RWPE2 (cell line): Measurements from ENCODE around the gene GRB14.

Experiments used
- ATAC-seq: fragments of 200-7000 bp; cut with Tn5 transposase; 3 replicates; pipeline ENCODE4 v1.9.1; 2021; ENCODE audit warnings: low read depth
- DNase-seq: peaks from one replicate; pipeline ENCODE4 v3.0.0-alpha.2; 2020; ENCODE audit warnings: low spot score
- H3K27ac ChIP-seq: fragments of 450-650 bp; 2 replicates; pipeline ENCODE4 v1.5.1; 2017; ENCODE audit warnings: mild to moderate bottlenecking; ENCODE audit not compliant: poor library complexity, severe bottlenecking
- H3K27me3 ChIP-seq: fragments of 250-450 bp; sonication (Bioruptor Pico); 2 replicates; pipeline ENCODE4 v1.5.1; 2021; ENCODE audit warnings: mild to moderate bottlenecking, moderate library complexity; ENCODE audit not compliant: insufficient read depth, poor library complexity, severe bottlenecking
- H3K36me3 ChIP-seq: fragments of 250-450 bp; sonication (Bioruptor Pico); 2 replicates; pipeline ENCODE4 v1.5.1; 2020; ENCODE audit warnings: low read depth, mild to moderate bottlenecking, moderate library complexity
- H3K4me1 ChIP-seq: fragments of 250-450 bp; sonication (Bioruptor Pico); 2 replicates; pipeline ENCODE4 v1.5.1; 2021; ENCODE audit warnings: mild to moderate bottlenecking, moderate library complexity; ENCODE audit not compliant: insufficient read depth, poor library complexity, severe bottlenecking
- H3K4me3 ChIP-seq: fragments of 250-450 bp; sonication (Bioruptor Pico); 2 replicates; pipeline ENCODE4 v1.5.1; 2021; ENCODE audit warnings: mild to moderate bottlenecking, moderate library complexity; ENCODE audit not compliant: severe bottlenecking
- H3K9me3 ChIP-seq: fragments of 250-450 bp; sonication (Bioruptor Pico); 2 replicates; pipeline ENCODE4 v1.5.1; 2021; ENCODE audit warnings: mild to moderate bottlenecking, moderate library complexity; ENCODE audit not compliant: severe bottlenecking
- TF ChIP-seq, protein P1 (sequence below): fragments of 450-650 bp; IDR thresholded peaks from one replicate; pipeline ENCODE4 v1.5.1; 2017; ENCODE audit warnings: mild to moderate bottlenecking, moderate library complexity; ENCODE audit not compliant: poor library complexity, severe bottlenecking

Gene GRB14

DNA sequence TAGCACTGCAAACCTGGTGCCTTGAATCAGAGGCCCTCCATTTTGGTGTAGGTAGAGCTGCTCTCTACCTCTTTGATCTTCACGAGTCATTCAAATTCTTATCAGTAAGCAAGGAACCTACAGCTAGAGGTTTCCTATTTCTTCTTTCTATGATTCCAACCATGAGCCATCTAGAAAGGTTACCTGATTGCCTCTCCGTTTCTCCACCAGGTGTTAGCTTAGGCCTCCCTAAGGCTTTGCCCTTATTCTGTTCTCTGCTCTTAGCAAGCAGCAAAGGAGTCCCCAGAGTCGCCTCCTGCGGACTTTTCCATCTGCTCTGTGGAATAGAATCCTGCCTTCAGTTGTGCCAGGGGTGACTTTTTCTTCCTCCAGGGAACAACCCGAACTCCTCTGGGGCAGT lies 173.6 kb downstream of the GRB14 start:
- Histone ChIP-seq H3K36me3 (no peaks in the 10 kb centered on the region), H3K9me3 (no peaks in the 10 kb centered on the region), H3K27me3 (no peaks in the 10 kb centered on the region), H3K4me1 (peaks cover 4% of the 10 kb centered on the region), H3K4me3 (no peak overlapping the region), H3K27ac (no peak overlapping the region)
- TF ChIP-seq, protein P1, sequence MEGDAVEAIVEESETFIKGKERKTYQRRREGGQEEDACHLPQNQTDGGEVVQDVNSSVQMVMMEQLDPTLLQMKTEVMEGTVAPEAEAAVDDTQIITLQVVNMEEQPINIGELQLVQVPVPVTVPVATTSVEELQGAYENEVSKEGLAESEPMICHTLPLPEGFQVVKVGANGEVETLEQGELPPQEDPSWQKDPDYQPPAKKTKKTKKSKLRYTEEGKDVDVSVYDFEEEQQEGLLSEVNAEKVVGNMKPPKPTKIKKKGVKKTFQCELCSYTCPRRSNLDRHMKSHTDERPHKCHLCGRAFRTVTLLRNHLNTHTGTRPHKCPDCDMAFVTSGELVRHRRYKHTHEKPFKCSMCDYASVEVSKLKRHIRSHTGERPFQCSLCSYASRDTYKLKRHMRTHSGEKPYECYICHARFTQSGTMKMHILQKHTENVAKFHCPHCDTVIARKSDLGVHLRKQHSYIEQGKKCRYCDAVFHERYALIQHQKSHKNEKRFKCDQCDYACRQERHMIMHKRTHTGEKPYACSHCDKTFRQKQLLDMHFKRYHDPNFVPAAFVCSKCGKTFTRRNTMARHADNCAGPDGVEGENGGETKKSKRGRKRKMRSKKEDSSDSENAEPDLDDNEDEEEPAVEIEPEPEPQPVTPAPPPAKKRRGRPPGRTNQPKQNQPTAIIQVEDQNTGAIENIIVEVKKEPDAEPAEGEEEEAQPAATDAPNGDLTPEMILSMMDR, result no peak
- no peak for DNase-seq
- ATAC-seq, result no peak
